ENCODE measurements around the gene JARID2.

JARID2 gene

DNA sequence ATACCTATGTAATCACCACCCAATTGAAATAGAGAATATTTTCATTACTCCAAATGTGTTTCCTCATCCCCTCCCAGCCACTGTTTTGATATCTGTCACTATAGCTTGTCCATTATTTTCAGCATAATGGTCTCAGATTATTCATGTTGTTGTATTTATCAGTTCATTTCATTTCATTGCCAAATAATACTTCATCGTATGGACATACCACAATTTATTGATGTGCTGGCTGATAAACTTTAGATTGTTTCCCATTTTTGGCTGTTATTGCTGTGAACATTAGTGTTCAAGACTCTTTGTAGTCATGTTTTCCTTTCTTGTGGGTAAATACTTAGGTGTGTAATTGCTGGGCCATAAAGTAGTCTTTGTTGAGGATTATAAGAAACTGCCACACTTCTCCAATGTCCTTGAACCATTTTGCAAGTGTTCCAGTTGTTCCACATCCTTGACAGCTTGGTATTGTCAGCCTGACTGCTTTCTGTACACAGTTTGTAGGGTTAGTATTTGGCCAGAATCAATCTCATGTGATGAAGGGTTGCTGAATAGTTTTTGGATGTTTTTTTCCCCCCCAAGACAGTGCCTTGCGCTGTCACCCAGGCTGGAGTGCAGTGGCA lies 44.3 kb downstream of the JARID2 start:
- TF ChIP-seq, protein P1, sequence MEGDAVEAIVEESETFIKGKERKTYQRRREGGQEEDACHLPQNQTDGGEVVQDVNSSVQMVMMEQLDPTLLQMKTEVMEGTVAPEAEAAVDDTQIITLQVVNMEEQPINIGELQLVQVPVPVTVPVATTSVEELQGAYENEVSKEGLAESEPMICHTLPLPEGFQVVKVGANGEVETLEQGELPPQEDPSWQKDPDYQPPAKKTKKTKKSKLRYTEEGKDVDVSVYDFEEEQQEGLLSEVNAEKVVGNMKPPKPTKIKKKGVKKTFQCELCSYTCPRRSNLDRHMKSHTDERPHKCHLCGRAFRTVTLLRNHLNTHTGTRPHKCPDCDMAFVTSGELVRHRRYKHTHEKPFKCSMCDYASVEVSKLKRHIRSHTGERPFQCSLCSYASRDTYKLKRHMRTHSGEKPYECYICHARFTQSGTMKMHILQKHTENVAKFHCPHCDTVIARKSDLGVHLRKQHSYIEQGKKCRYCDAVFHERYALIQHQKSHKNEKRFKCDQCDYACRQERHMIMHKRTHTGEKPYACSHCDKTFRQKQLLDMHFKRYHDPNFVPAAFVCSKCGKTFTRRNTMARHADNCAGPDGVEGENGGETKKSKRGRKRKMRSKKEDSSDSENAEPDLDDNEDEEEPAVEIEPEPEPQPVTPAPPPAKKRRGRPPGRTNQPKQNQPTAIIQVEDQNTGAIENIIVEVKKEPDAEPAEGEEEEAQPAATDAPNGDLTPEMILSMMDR (IDR thresholded peaks at IDR 0.05; ENCODE audit: control insufficient read depth, extremely low read depth, insufficient read depth) = no peak
- no peak for DNase-seq (ENCODE audit: low read depth)
- no peak overlapping the region for H3K4me3 ChIP-seq (ENCODE audit: low read depth, low read length)

DNA sequence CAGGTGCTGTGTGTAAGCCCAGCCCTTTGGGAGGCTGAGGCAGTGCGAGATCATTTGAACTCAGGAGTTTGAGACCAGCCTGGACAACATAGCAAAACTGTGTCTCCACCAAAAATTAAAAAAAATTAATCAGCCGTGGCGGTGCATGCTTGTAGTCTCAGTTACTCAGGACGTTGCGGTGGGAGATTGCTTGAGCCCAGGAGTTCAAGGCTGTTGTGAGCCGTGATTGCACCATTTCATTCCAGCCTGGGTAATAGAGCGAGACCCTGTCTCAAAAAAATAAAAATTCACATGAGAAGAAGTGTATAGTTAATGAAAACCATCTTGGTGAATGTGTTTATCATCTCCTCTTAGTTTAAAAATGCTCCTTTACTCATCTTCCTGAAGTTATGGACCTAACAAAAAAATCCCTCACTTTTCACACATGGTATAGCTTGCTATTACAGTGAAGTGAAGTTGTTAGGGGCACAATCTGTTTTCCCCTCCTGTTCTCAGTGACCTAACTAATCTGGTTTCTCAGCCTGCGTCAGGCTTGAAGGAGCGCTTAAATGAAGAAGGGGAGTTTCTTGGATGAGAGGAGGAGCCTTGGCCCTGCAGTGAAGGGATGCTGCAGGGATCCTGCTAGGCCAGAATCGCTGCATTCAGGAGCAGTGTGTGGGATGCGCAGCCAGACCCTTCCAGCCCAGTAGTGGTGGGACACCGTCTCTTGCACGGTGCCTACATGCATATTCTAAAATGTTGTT lies 45.3 kb downstream of the JARID2 start:
- TF ChIP-seq, protein P1 (IDR thresholded peaks at IDR 0.05; ENCODE audit: control insufficient read depth, extremely low read depth, insufficient read depth) = no peak
- no peak for DNase-seq (ENCODE audit: low read depth)
- no peak overlapping the region for H3K4me3 ChIP-seq (ENCODE audit: low read depth, low read length)

DNA sequence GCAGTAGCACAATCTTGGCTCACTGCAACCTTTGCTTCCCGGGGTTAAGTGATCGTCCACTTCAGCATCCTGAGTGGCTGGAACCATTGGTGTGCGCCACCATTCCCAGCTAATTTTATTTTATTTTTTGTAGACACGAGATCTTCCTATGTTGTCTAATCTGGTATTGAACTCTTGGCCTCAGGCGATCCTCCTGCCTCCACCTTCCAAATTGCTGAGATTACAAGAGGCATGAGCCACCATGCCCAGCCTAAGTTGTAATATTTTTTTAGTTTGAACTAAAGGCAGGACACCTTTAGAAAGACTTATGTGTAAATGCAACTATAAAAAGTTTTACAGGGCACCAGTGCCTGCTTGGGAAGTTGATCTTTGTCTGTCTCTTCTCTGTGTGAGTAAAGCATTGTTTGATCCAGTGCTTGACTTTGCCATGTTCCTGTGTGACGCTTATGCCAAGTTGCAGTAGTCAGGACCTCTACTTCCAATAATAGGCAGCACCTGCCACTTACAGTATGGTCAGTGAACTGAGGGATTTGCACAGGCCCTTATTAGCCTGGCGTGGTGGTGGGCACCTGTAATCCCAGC lies 46.9 kb downstream of the JARID2 start:
- TF ChIP-seq, protein P1 (IDR thresholded peaks at IDR 0.05; ENCODE audit: control insufficient read depth, extremely low read depth, insufficient read depth) = no peak
- no peak overlapping the region for H3K4me3 ChIP-seq (ENCODE audit: low read depth, low read length)
- peak; percentile 63 for DNase-seq (ENCODE audit: low read depth)

DNA sequence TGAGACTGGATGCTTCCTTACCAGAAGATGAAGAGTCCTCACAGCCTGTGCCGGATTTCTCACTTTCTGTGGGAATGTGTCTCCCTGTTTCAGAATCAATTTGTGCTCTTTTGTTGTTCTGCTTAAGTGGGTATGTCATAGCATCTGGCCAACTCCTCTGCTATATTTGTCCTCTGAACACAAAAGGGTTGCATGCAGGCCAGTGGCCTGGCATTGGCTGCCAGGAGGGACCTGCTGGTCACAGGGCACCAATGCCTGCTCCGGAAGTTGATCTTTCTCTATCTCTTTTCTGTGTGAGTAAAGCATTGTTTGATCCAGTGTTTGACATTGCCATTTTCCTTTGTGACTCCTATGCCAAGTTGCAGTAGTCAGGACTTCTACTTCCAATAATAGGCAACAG lies 47.8 kb downstream of the JARID2 start:
- H3K4me3 ChIP-seq (ENCODE audit: low read depth, low read length) = no peak overlapping the region
- DNase-seq (ENCODE audit: low read depth) = peak; percentile 41
- TF ChIP-seq, protein P1 (IDR thresholded peaks at IDR 0.05; ENCODE audit: control insufficient read depth, extremely low read depth, insufficient read depth) = no peak

DNA sequence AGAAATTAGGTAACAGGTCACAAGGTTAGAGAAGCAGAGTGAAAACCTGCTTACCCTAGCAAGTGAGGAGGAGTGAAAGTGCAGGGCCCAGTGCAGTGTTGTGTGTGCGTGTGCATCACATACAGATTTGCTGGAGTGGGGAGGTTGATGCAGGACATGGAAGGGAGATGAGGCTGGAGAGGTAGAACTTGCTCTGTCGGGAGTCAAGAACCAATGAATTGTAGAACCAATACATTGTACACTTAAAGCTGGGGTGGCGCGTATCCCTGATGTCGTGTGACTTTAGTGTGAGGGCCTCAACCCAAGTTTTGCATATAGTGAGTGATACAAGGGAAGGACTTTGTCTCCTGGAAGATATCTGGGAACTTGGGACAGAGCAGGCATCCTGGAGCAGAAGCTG lies 48.6 kb downstream of the JARID2 start:
- no peak overlapping the region for H3K4me3 ChIP-seq (ENCODE audit: low read depth, low read length)
- DNase-seq (ENCODE audit: low read depth) = no peak
- TF ChIP-seq, protein P1 (IDR thresholded peaks at IDR 0.05; ENCODE audit: control insufficient read depth, extremely low read depth, insufficient read depth) = no peak

DNA sequence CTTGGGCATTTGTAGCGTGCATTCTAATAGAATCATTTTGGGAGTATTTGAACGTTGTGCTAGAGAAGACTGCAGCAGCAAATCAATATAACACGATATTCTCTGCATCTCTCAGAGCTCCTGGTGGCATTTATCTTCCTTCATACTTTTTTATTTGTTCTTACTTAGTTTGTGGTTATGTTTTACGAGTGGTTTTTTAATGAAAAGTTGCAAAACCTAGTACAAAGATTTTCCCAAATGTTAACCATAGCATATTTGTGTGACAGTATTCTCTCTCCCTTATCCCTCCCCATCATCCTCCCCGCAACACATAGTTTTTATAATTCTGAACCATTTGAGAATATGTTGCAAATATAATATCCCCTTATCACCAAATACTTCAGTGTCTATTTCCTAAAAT lies 50.4 kb downstream of the JARID2 start:
- TF ChIP-seq, protein P1 (IDR thresholded peaks at IDR 0.05; ENCODE audit: control insufficient read depth, extremely low read depth, insufficient read depth) = no peak
- DNase-seq (ENCODE audit: low read depth) = no peak
- no peak overlapping the region for H3K4me3 ChIP-seq (ENCODE audit: low read depth, low read length)
